DMS79 (cell line): Measurements from ENCODE around the gene CPPED1.
A peak's percentile ranks its signal among the peaks of the same experiment; 100 is the strongest.
"Not testable (repeated sequence)": the region's sequence is repeated elsewhere in the genome, so short reads cannot be mapped to it uniquely, and the experiment has no call there.

ENCODE experiments used
- DNase-seq: peaks from one replicate; lab custom pipeline; 2025; lab: John Stamatoyannopoulos, UW

Gene CPPED1, protein sequence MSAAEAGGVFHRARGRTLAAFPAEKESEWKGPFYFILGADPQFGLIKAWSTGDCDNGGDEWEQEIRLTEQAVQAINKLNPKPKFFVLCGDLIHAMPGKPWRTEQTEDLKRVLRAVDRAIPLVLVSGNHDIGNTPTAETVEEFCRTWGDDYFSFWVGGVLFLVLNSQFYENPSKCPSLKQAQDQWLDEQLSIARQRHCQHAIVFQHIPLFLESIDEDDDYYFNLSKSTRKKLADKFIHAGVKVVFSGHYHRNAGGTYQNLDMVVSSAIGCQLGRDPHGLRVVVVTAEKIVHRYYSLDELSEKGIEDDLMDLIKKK

DNA sequence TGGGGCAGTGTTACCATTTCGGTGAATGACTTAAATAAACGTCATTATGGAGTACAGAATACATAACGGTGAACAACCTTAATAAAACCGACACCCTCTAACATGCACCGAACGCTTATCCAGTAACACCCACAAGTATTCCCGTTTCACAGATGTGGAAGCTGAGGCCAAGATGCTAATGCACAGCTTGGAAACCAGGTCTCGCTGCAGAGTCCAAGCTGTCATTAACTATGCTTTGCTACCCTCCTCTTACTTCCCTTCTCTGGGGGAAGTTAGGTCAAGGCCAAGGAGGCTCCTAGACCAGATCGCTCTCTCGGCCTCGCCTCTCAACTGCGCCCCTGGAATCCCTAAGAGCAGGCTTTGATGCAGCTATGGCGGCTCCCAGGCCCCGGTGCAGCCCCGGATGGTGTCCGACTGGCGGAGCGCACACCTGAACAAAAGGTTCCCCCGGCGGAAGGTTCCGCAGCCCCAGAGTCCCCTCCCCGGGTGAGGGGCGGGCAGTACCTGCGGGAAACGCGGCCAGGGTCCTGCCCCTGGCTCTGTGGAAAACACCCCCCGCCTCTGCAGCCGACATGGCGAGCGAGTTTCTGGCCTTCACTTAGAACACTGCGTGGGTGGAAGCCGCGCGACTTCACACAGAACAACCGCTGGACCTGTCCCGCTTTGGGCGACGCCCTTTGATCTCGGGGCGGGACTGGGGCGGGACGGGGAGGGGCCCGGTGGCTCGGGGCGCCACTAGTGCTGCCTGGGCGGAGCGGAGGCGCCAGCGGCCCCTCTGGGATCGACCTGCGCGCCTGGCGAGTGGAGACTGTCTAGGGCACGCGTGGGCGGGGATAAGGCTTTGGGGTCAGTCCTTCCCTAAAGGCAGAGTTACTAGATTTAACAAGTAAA is at the start of gene CPPED1:
CPPED1 (minus strand) TSS at position 685 of the 891 bp plus-strand sequence; CDS start at position 574, 111 bp downstream.
- peak; percentile 87 for DNase-seq

GRCh38 chr16:12850186-12850585 is 46.5 kb upstream of the CPPED1 start:
- DNase-seq, result no peak

DNA sequence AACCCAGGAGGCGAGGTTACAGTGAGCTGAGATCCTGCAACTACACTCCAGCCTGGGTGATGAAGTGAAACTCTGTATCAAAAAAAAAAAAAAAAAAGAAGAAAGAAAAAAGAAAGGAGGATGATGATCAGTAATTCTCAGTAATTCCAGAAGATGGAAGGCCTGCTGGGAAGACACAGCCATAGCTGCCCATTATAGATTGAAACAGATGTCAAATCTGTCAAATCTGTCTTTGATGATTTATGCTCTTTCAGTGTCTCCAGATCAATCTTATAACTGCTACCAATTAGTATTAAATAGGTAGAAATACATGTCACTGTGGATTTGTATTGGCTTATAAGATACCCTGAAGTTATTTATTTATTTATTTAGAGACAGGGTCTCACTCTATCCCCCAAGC is 42.9 kb upstream of the CPPED1 start:
- DNase-seq, result no peak

DNA sequence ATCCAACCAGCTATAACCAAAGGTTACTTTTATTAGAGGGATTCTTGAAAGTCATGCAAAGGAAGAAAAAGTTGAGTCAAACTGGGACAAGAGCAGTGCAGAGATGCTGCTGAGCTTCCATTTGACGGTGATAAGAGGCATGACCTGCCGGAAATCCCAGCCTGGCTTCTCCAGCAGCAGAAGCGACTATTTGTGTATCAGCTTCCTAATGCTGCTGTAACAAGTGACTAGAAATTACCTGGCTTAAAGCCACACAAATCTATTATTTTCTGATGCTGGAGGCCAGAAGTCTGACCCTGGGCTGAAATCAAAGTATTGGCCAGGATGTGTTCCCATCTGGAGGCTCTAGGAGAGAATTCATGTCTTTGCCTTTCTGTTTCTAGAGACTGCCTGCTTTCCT is 41.6 kb upstream of the CPPED1 start:
- DNase-seq, result no peak

GRCh38 chr16:12837756-12838155 is 34.1 kb upstream of the CPPED1 start:
- no peak for DNase-seq

GRCh38 chr16:12837291-12837690 is 33.6 kb upstream of the CPPED1 start:
- no peak for DNase-seq

DNA sequence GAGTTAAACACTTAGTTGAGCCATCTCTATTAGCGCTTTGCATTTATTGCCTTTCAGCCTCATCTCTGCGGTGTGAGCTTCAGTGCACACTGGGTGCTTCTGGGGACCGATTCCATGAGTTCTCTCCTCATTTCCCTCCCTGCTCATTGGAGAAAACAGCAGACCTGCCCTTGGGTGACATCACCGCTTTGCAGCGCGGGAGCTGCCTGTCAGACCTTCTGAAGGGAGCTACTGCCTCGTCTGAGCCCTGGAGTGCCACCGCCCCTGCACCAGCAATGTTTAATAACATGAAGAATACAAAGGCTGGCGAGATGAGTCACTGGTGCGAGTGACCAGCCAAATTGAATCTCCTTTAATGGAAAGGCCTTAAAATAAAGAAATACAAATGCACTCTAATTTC is 30.2 kb upstream of the CPPED1 start:
- DNase-seq, result no peak

DNA sequence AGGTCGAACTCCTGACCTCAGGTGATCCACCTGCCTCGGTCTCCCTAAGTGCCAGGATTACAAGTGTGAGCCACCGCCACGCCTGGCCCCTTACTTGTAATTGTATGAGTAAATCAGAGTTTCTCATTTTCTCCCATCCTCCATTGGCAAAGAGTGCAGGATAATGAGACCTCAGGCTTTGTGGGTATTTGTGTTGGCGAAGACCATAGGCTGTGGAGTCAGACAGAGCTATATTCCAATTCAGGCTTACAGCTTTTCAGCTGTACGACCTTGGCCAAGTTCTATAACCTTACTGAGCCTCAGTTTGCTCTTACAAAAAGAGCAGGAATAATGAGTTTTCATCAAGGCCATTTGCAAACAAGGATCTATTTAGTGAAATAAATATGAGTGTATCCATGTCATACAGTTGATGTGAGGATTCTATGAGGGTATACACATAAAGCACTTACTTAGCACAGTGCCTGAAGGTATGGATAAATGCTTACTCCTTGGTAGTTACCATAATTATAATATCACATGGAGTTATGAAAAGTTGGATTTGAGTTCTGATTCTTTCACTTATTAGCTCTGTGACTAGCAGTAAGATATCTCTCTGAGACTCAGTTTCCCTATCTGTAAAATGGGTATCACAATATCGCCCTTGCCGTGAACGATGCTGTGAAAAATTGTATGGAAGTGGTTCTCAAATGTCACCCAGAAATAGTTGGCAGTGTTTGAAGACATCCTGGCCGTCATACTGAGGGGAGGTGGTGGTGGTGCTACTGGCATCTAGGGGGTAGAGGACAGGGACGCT is 25.6 kb upstream of the CPPED1 start:
- DNase-seq, result no peak

DNA sequence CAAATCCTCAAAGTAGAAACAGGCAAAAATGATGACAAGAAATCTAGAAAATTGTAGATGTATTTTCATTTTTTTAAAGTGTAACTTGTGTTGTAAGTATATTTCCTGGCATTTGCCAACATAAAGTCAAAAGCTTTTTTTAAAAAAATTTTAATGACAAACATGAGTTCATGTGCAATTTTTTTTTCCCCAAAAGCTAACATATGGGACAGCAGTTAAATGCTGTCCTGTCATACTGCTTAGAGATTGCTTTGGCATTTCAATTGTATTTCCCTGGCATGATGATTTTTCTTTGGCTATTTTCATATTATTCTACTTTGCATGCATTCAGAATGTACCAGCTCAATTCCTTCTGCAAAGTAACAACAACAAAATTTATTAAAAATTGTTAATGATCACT is 24.5 kb upstream of the CPPED1 start:
- DNase-seq, result no peak

DNA sequence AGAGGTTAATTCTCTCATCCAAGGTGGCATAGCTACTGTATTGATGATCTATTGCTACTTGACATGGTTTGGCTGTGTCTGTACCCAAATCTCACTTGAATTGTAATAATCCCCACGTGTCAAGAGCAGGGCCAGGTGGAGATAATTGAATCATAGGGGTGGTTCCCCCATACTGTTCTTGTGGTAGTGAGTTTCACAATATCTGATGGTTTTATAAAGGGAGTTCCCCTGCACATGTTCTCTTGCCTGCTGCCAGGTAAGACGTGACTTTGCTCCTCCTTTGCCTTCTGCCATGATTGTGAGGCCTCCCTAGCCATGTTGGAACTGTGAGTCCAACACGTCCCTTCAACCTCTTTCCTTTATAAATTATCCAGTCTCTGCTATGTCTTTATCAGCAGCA is 22.9 kb upstream of the CPPED1 start:
- DNase-seq, result no peak

DNA sequence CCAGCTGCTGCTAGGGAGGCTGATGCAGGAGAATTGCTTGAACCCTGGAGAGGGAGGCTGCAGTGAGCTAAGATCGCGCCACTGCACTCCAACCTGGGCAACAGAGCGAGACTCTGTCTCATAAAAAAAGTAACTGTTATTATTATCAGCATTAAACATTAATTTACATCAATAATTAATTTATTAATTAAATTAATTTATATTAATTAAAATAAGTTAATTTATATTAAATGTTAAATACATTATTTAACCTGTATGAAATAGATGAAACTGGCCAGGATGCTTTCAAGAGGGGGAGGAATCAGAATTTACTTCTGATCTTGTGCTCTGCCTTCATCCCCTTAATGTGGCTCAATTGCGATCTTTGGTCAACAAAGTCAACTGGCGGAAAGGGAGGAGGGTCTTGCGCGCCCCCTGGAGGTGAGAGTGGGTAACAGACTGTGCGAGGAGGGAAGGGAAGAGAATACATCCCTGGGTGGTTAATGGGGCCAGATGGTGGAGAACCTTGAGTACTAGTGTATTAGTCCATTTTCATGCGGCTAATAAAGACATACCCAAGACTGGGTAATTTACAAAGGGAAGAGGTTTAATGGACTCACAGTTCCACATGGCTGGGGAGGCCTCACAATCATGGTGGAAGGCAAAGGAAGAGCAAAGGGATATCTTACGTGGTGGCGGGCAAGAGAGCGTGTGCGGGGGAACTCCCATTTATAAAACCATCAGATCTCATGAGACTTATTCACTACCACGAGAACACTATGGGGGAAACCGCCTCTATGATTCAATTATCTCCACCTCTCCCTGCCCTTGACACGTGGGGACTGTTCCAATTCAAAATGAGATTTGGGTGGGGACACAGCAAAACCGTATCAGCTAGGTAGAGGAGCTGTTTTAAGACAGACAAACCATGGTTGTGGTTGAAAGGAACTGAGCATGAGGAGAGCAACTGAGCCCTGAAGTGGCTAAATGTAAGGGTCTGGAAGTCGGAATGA is 15.7 kb upstream of the CPPED1 start:
- DNase-seq, result no peak

DNA sequence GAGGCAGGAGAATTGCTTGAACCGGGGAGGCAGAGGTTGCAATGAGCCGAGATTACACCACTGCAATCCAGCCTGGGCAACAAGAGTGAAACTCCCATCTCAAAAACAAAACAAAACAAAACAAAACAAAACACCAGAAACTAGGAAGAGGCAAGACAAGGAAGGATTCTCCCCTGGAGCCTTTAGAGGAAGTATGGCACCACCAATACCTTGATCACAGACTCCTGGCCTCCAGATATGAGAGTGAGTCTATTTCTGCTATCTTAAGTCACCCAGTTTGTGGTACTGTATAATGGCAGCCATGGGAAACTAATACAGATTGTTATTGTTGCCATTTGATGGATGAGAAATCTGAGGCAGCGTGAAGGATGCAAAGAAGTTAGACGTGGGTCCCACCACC is 14.6 kb upstream of the CPPED1 start:
- no peak for DNase-seq

DNA sequence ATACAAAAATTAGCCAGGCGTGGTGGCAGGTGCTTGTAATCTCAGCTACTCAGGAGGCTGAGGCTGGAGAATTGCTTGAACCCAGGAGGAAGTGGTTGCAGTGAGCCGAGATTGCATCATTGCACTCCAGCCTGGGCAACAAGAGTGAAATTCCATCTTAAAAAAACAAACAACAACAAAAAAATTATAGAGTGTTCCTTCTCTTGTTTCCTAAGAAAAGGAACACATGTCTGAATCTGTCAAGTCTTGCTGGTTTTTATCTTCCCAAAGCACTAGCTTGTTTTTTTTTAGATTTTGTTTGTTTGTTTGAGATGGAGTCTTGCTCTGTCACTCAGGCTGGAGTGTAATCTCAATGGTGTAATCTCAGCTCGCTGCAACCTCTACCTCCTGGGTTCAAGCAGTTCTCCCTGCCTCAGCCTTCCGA is 13.1 kb upstream of the CPPED1 start:
- peak; percentile 16 for DNase-seq

- DNase-seq, result no peak
Measured at GRCh38 chr16:12815361-12815760, 11.7 kb upstream of the CPPED1 start.

DNA sequence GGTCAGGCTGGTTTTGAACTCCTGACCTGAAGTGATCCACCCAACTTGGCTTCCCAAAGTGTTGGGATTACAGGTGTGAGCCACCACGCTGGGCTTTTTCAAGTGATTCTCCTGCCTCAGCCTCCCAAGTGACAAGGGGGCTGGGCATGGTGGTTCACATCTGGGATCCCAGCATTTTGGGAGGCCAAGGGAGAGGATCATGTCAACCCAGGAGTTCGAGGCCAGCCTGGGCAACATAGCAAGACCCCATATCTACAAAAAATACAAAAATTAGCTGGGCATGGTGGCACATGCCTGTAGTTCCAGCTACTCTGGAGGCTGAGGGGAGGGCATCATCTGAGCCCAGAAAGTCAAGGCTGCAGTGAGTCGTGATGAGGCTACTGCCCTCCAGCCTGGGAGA is 10.0 kb upstream of the CPPED1 start:
- not testable (repeated sequence) for DNase-seq

DNA sequence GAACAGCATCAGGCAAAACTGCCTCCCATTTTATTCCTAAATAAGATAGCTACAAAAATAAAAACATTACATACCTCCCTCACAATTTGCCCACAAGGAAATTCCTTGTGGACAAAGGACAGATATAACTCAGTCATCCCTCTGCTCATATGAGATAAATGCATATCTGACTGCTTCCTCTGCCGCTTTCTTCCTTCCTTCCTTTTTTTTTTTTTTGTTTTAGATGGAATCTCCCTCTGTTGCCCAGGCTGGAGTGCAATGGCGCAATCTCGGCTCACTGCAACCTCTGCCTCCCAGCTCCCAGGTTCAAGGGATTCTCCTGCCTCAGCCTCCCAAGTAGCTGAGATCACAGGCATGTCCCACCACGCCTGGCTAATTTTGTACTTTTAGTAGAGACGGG is 9.6 kb upstream of the CPPED1 start:
- not testable (repeated sequence) for DNase-seq

DNA sequence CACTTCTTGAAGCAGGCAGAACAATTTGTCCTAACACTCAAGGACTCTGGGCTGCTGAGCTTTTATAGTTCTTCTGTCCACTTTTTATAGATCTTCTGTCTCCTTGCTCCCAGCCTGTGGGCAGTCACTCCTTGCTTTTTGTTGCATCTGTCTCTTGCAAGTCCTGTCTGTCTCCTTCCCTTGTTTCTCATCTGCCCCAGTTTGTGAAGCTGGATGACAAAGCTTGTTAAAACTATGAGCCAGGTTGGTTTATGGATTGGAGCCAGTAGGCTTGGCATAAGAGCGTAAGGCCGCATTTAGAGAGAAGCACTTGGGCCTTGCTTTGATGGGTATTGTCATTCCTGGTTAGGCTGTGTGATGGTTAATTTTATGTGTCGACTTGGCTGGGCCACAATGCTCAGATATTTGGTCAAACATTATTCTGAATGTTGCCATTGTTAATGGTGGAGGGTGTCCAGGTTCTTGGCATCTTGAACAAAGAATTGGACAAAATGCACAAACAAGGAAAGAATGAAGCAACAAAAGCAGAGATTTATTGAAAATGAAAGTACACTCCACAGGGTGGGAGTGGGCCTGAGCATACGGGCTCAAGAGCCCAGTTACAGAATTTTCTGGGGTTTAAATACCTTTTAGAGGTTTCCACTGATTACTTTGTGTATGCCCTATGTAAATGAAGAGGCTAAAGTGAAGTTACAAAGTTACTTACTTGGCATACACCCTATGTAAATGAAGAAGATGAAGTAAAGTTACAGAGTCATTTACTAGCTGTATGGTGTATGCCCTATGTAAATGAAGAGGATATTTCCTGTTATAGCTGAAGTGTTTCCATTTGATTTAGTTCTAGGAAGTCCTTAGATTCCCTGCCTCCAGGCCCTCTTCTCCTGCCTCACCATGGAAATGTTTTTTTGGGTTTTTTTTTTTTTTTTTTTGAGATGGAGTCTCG is 8.0 kb upstream of the CPPED1 start:
- no peak for DNase-seq

GRCh38 chr16:12805066-12805465 is 1.4 kb upstream of the CPPED1 start:
- no peak for DNase-seq

DNA sequence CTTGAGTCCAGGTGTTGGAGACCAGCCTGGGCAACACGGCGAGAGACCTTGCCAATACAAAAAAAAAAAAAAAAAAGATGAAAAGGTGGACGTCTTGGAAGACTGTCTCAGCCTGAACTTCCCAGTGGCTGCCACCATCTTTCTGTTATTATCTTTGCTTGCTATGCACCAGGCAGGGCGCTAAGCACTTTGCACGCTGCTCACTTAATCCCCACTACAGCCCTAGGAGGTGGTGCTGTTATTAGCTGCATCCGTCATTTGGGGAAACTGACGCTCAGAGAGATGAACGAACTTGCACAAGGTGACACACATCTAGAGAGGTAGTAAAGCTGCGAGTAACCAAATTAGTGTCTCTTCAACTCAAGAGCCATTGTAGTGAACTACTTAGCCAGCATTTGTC is 708 bp upstream of the CPPED1 start:
- no peak for DNase-seq

- no peak for DNase-seq
Measured at GRCh38 chr16:12802661-12803060, 1.0 kb downstream of the CPPED1 start.
